GM19351 (cell line): ENCODE results near the gene TTBK1.
"Not testable (repeated sequence)": the region's sequence is repeated elsewhere in the genome, so short reads cannot be mapped to it uniquely, and the experiment has no call there.

ENCODE experiments used
- ATAC-seq: cut with Tn5 transposase; IDR thresholded peaks from one replicate; pipeline ENCODE4 v1.9.1; 2021; ENCODE audit warnings: mild to moderate bottlenecking, moderate library complexity; ENCODE audit not compliant: unreplicated experiment

The TTBK1 gene

DNA sequence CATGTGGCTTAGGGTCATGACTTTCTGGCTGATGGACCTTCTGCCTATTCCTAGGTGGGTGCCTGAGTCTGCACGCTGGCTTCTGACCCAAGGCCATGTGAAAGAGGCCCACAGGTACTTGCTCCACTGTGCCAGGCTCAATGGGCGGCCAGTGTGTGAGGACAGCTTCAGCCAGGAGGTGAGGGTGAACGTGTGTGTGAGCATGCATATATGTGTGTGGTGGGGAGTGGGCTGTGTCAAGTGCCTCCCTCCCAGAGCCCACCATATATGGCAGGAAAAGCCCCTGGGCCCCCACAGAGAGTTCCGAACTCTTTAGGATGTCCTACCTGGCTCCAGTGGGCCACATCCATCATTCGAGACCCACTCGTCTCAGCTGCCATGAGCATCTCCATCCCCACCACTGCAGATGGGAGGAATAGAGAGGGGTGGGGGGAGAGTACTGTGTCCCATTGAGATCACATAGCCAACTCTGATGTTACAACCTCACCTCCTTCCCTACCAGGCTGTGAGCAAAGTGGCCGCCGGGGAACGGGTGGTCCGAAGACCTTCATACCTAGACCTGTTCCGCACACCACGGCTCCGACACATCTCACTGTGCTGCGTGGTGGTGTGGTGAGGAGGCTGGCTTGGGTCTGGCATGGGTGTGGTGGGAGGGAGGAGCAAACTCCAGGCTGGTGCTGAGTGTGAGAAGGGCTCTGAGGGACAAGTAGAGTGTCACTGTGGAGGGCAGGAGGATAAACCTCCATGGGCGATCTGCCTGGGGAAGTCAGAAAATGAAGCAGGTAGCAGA is 58.0 kb downstream of the TTBK1 start:
- no peak for ATAC-seq

DNA sequence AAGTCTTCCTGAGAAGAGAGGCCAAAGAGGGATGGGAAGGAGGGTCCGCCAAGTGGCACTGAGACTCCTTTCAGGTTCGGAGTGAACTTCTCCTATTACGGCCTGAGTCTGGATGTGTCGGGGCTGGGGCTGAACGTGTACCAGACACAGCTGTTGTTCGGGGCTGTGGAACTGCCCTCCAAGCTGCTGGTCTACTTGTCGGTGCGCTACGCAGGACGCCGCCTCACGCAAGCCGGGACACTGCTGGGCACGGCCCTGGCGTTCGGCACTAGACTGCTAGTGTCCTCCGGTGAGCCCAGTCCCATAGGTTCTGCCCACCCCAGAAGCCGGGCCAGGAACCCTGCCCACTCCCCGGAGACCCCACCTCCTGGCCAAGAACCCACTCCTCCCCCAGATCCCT is 58.8 kb downstream of the TTBK1 start:
- ATAC-seq = no peak

DNA sequence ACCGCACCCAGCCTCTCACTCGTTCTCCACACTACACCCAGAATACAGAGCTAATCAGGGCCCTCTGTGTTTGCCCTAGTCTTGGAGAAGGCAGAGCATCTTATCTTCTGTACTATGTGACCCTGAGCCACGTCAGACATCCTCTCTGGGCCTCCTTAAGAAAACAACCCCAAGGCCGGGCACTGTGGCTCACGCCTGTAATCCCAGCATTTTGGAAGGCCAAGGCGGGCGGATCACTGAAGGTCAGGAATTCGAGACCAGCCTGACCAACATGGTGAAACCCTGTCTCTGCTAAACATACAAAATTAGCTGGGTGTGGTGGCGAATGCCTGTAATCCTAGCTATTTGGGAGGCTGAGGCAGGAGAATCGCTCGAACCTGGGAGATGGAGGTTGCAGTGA is 59.7 kb downstream of the TTBK1 start:
- not testable (repeated sequence) for ATAC-seq

DNA sequence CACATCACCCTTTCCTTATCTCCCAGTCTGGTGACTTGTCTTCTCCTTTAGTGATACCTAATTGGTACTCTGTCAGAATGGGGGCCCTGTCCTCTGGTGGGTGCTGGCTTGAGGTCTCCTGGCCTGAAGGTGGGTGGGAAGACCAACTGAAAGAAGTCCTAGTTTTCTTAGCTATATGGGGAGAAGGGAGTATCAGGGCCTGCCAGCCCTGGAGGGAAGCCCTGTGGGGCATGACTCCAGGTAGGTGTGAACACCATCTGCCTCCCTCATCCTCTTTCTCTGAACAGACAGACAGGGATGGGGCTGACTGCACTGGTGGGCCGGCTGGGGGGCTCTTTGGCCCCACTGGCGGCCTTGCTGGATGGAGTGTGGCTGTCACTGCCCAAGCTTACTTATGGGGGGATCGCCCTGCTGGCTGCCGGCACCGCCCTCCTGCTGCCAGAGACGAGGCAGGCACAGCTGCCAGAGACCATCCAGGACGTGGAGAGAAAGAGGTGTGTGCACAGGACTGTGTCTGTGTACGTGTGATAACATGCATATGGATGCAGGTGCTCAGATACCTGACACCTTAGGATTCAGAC is 60.6 kb downstream of the TTBK1 start:
- no peak for ATAC-seq

DNA sequence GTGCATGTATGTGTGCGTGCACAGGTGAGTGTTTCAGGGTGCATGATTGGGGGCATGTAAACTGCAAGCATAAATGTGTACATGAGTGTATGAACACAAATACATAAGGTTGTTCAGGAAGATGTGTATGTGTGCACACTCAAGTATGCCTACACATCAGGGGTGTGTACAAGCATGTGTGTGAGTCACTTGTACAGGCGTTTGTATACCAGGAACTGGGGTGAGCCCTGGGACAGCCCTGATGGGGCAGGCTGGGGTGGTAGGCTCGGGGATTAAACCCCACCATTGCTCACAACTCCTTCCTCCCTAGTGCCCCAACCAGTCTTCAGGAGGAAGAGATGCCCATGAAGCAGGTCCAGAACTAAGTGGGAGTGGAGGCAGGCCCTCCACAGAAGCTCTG is 61.1 kb downstream of the TTBK1 start:
- no peak for ATAC-seq

DNA sequence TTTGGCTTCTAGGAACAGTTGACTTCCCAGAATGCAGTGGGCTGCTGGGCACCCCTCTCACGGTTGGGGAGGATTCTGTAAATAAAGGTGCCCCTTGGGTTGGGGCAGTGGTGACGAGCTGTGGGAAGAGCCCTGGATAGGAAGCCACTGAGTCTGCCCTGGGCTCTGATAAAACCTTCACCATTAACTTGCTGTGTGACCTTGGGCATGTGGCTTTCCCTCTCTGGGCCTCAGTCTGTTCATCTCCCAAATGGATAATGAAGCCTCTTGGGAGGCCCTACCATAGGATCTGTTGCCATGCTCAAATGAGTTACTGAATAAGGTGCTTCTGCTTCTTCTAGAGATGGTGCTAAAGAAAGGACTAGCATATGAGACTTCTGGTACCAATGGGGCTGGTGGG is 61.6 kb downstream of the TTBK1 start:
- ATAC-seq = no peak

DNA sequence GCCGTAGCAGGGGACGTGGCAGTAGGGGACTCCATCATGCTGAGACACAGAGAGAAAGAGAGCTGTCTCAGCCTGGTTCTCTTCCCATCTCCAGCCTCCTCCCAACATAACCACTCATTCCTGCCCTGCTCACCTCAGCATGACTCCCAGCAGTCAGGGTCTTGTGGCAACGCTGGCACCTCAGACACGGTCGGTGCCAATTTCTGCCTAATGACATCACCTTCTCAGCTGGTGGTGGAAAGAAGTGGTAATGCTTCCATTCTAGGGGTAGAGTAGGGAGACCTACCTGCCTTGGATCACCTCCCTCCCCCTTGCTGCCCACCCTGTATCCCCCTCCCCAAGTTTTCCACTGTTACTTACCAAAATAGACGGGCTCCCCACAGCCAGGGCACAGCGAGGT is 62.8 kb downstream of the TTBK1 start:
- ATAC-seq = no peak

DNA sequence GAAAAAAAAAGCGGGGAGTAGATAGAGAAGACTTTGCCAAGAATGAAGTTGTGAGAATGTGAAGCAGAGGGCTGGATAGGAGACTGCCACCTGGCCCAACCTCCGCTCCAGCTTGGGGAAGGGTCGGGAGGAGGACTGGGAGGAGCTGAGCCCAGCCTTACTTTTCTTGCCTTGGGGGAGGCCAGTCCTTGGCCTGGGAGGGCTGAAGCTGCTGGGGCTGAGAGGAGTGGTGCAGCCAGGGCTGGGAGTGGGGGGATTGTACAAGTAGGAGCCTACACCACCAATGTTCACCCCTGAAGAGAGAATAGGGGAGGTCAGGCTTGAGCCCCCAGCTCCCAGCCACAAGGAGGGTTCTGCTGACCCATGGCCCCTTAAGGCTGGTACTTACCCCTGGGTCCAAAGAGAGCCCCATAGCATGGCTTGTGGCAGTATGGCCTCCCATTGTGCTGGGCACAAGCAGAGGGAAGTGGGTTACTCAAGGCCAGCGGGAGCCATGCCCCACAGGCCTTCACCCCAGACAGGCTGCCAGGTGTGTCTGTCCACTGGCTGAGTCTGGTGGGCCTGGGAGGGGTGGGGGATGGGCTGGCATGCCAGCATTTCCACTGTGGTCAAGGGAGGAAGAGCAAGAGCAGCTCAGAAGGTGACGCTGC is 64.3 kb downstream of the TTBK1 start:
- ATAC-seq = no peak

DNA sequence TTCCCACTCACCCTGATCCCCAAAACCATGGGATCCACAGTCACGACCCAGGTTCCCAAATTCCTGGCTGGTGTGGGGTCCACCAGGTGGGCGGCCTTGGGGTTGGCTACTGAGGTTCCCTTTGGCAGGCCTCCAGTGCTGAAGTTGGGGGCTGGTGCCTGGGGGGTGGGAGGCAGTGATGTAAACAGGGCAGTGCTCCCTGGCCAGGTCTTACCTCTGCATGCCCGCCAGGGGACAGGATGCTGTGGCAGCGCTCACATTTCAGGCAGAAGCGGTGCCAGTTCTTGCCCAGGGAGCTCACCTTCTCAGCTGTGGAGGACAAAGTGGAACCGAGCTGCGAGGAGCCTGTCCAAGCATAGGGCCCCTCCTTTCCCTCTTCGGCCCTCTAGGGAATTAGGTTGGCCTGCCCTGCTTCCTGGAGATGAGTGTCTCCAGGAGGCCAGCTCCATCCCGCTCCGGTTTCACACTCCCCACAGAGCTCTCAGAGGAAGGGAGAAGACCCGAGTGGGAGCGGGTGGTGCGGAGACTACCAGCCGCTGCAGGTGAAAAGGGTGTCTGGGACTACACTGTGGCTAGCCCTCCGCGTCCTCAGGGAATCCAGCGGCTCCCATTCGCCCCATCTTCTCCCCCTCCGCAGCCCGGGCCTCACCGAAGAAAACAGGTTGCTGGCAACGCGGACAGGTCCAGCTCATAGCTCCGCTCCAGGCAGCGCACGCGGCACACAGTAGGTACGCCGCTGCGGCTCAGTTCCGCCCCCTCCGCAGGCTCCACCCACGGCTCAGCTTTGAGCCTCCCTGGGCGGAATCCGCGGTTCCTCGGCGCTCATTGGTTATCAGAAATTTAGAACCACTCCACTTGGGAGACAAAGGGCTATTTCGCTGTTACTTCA is 65.1 kb downstream of the TTBK1 start, which contains the start of gene CRIP3:
Gene CRIP3 (minus strand): TSS at position 726 of the 889 bp plus-strand sequence. CDS start 34 bp downstream, at position 692.
- ATAC-seq = no peak

DNA sequence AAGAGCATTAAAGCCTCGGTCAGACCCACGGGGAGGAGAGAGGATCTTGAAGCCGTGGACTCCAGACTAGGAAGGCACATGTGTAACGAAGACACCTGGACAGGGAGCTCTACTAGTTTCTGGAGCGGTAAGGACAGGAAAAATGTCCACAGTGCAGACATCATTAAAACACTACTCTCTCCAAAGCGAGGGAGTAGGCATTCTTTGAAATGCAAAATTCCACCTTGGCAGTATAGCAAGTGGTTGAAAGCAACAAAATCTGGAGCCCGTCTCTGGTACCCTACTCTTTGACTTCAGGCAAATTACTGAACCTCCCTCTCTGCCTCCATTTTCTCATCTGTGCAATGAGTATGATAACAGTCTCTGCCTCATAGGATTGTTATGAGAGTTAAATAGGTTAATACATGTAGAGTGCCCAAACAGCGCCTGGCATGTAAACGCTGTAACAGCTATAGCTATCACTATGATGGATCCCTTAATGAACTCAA is 65.8 kb downstream of the TTBK1 start:
- ATAC-seq = no peak

DNA sequence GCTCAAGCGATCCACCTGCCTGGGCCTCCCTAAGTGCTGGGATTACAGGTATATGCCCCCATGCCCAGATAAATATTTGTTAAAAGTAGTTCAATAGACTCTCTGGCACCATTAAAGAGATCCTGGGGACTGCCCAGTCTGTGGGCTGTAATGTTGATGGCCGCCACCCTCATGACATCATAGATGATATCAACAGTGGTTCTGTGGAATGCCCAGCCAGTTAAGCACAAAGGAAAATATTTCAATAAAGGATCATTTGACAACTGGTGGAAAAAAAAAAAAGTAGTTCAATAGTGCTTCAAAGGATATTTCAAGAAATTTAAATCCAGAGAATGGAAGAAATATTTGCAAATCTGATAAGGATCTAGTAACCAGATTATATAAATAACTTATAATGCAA is 66.9 kb downstream of the TTBK1 start:
- no peak for ATAC-seq

DNA sequence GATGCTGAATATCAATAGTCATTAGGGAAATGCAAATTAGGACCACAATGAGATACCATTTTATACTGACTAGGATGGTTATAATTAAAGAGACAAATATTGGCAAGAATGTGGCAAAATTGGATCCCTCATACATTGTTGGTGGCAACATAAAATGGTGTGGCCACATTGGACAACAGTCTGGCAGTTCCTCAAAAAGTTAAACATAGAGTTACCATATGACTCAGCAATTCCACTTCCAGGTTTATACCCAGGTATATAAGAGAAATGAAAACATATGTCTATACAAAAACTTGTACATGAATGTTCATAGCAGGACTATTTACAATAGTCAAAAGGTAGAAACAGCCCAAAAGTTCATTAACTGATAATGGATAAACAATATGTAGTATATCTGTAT is 67.3 kb downstream of the TTBK1 start:
- no peak for ATAC-seq

DNA sequence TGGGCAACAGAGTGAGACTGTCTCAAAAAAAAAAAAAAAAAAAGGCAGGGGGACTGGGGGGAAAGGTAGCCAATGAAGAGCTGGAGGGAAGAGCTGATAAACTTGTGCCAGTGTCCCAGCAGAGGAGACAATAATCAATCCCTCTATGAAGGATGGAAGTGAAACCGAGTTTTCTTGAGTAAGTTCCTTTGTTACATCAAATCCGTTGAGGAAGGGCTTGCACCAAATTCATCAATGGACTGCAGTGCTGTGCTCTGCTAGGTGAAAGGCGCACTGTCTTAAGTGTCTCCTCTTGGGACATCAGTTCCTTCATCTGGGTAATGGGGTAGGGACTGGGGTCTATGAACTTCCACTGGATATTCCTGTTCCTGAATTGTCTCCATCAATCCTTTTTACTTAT is 68.4 kb downstream of the TTBK1 start:
- ATAC-seq = no peak

DNA sequence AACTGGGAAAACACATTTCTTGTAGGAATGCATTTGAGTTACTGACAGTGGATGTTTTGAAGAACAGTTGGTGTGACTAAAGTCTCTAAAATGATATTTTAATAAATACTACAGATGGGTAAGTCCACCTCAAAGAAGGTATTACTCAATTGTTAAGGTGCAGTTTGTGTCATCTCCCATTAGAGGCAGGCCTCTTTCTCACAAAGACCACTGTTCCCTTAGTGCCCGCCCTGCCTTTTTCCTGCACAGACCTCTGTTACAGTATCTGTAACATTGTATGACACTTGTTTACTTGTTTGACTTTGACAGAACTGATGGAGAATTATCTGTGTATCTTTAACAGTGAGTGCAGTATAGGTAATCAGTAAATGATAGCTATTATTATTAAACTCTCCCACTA is 70.5 kb downstream of the TTBK1 start:
- ATAC-seq = no peak

DNA sequence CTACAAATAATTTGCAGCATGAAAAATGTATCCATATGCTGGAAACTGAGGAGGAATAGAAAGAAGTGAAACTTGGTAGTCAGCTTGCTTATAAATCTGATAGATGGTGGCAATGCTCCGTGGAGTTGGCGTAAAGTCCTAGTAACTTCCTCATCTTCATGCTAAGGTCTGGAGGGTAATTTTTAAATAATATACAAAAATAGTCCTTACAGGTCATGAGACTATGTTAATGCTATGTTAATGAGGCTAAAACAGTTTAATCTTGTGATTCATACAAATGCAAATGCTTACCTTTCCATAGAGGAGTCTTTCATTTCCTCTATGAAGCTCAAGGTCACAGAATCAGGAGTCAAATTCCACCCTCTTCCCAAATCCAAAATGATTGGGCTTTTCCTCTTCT is 74.7 kb downstream of the TTBK1 start:
- ATAC-seq = no peak

DNA sequence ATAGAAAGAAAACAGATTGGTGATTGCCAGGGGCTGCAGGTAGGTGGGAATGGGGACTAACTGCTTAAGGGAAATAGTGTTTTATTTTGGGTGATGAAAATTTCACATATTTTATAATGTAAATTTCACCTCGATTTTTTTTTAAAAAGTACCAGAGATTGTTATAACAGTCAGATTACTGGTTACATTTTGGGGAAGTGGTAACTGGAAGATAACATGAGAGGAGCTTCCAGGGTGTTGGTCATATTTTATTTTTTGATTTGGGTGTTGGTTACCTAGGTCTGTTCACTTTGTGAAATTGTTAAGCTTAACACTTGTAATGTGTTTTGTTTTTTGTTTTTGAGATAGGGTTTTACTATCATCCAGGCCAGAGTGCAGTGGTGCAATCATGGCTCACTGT is 82.6 kb downstream of the TTBK1 start:
- ATAC-seq = no peak

DNA sequence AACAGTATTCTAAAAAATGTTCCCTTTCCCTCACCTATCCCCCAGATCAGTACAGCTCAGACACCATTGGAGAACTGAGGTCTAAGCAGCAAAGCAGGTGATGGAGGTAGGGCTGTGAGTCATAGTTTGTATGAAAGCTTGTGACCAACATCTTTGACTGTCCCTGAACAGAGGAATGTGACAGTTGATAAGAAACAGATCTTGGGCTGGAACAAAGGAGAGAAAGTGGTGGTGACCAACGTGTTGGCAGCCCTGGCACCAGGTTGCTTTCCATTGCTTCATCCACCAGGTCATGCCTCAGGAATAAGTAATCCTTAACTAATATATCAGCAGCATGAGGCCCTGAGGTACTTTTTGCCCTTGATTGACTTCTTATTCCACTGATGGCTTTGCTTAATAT is 85.2 kb downstream of the TTBK1 start:
- no peak for ATAC-seq

DNA sequence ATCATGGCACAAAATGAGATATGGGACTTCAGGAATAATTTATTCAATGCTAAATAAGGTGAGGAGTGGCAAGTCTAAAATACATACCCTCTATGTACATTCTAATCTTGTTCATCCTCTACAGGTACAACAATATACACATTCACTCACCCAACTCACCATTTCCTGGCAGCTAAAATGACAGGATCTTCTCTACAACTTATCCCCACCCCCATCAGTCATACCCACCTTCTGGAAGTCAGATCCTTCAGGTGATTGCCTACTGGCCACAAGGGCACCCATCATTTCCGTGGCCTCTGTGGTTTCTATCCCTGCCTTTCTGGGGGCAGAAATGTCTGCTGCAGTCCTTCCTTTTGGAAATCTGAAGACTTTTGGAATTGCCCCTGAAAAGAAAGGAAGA is 88.2 kb downstream of the TTBK1 start:
- no peak for ATAC-seq

DNA sequence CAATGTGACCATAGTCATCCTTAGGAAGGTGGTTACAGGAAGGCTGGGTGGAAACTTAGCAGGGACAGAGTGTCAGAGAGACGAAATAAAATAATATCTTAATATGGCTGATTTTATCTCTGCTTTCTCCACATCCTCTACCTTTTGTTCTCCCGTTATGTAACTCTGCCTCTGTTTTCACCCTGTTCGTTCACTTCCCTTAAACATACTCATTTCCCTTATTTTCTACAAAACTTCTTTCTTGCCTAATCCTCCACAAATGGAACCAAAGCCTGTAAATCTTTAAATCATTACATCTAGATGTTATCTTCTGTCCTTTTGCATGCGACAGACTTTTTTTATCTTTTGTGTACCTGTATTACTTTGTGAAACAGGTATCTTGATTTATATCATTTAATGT is 88.6 kb downstream of the TTBK1 start:
- no peak for ATAC-seq

DNA sequence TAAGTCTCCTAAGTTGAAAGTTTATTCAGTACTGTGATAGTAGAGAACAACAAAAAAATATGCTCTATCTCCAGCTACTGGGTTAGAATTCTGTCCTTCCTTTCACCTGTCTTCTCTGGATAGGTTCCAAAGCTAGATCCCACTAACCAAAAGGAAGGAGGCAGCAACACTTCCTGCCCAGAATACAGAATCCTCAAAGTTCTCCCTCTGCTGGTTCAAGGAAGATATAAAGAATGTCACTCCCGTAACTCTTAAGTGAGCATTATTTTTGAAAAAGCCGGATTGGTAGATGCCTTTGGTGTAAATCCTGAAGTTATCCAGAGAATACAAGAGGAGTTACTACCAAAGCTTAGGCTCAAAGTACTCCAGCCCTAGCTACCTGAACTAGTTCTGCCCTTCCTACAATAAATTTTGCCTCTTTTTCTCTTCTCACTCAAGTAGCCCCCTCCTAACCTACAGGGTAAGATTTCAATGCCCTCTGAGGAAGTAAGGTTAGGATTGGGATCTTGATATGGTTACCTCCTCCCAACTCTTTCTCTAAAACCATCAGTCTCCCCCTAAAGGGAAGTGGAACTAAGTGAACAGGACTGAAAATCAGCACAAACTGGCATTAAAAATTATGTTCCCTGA is 91.3 kb downstream of the TTBK1 start:
- ATAC-seq = no peak

DNA sequence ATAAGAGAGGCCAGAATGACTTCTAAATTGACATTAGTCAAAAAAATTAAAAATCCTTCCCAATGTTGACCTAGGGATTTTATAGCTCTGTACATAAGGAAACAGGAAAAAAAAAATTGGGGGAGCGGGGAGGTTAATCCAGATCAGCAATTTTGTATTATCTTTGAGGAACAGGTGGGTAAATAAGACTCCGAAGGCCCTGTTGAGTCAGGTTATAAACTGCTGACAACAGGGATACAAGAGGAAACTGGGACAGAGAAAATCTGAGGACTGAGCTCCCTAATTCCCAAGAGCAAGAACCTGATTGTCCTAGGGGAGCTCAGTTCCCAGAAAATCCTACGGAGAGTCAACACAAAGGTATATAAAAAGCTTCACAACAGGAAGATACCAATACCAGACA is 92.2 kb downstream of the TTBK1 start:
- ATAC-seq = no peak
